ENCODE measurements around the gene EPS15. TPM values are rescaled to one million over a fixed set of nuclear protein-coding genes. Genes with fewer than 3 reads are reported as not detected.

Gene EPS15
- total and polyA plus RNA-seq, 2 of the 13 experiments (the other 11 are each of a cell fraction or from before 2014, with no cell fraction given): 14.3 to 19.3 TPM

- TF ChIP-seq, protein P1, sequence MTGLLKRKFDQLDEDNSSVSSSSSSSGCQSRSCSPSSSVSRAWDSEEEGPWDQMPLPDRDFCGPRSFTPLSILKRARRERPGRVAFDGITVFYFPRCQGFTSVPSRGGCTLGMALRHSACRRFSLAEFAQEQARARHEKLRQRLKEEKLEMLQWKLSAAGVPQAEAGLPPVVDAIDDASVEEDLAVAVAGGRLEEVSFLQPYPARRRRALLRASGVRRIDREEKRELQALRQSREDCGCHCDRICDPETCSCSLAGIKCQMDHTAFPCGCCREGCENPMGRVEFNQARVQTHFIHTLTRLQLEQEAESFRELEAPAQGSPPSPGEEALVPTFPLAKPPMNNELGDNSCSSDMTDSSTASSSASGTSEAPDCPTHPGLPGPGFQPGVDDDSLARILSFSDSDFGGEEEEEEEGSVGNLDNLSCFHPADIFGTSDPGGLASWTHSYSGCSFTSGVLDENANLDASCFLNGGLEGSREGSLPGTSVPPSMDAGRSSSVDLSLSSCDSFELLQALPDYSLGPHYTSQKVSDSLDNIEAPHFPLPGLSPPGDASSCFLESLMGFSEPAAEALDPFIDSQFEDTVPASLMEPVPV (CRISPR knock-in tag; IDR thresholded peaks at IDR 0.05): no peak
- no peak for TF ChIP-seq ZNF609 (CRISPR knock-in tag; IDR thresholded peaks at IDR 0.05; ENCODE audit: borderline replicate concordance)
- no peak for TF ChIP-seq NFYB (CRISPR knock-in tag; IDR thresholded peaks at IDR 0.05)
- no peak for TF ChIP-seq ZNF772 (CRISPR knock-in tag; IDR thresholded peaks at IDR 0.05)
- no peak for TF ChIP-seq ZNF331 (CRISPR knock-in tag; IDR thresholded peaks at IDR 0.05)
- TF ChIP-seq, protein P2, sequence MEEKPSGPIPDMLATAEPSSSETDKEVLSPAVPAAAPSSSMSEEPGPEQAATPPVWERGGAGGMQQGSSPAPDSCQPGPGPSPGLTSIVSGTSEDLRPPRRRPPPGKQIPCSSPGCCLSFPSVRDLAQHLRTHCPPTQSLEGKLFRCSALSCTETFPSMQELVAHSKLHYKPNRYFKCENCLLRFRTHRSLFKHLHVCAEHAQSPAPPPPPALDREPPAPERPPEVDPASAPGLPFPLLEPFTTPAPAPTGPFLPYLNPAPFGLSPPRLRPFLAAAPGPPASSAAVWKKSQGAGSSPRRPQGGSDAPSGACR (CRISPR knock-in tag; IDR thresholded peaks at IDR 0.05): no peak
- TF ChIP-seq FOXP4 (CRISPR knock-in tag; IDR thresholded peaks at IDR 0.05): no peak
- TF ChIP-seq CSRNP2 (CRISPR knock-in tag; conservative IDR thresholded peaks at IDR 0.05; ENCODE audit: low read depth): no peak
- TF ChIP-seq RXRB (CRISPR knock-in tag; IDR thresholded peaks at IDR 0.05; ENCODE audit: borderline replicate concordance): no peak
- TF ChIP-seq IKZF4 (CRISPR knock-in tag; IDR thresholded peaks at IDR 0.05; ENCODE audit: borderline replicate concordance, low read depth, not compliant biosample characterization): no peak
These were observed 34.5 kb downstream of the EPS15 start (continued) for GRCh38 chr1:51484591-51484990.
